SK-N-MC (cell line): ENCODE results near the gene MAP3K8.
"Not testable (repeated sequence)": the region's sequence is repeated elsewhere in the genome, so short reads cannot be mapped to it uniquely, and the experiment has no call there.

Source experiments
- DNase-seq: peaks from one replicate; pipeline ENCODE4 v3.0.0-alpha.2; 2011; ENCODE audit warnings: low read depth, low spot score
- H3K27ac ChIP-seq: fragments of 200-600 bp; sonication (generic); 2 replicates; pipeline ENCODE4 v1.5.1; 2016; ENCODE audit warnings: mixed run types
- H3K36me3 ChIP-seq: fragments of 200-600 bp; sonication (generic); 2 replicates; pipeline ENCODE4 v1.6.1; 2017; ENCODE audit warnings: antibody characterized with exemption, low read length, mixed read lengths; ENCODE audit not compliant: insufficient read depth
- H3K4me3 ChIP-seq: fragments of 200-600 bp; sonication (generic); 2 replicates; pipeline ENCODE4 v1.5.1; 2016
- H3K9ac ChIP-seq: fragments of 200-600 bp; sonication (generic); 2 replicates; pipeline ENCODE4 v1.8.0; 2017; ENCODE audit warnings: mixed run types, mixed read lengths; ENCODE audit not compliant: insufficient read length
- H3K9me3 ChIP-seq: fragments of 200-600 bp; sonication (generic); 2 replicates; pipeline ENCODE4 v1.6.1; 2017; ENCODE audit warnings: low read depth, mild to moderate bottlenecking, antibody characterized with exemption, low read length, moderate library complexity, mixed read lengths
- EZH2 ChIP-seq: fragments of 200-600 bp; sonication (generic); IDR thresholded peaks from one replicate; pipeline ENCODE4 v1.6.1; 2017; ENCODE audit warnings: antibody characterized with exemption
- FOXP2 ChIP-seq: optimal IDR thresholded peaks from 2 replicates; pipeline ENCODE3; 2011; ENCODE audit warnings: mild to moderate bottlenecking, moderate library complexity; ENCODE audit not compliant: insufficient read depth; ENCODE audit errors: extremely low read length, control extremely low read depth
- POLR2AphosphoS5 ChIP-seq: IDR thresholded peaks from 2 replicates; pipeline ENCODE4 v1.6.1; 2012; ENCODE audit warnings: mild to moderate bottlenecking, low read depth, low read length, borderline replicate concordance

The MAP3K8 gene

GRCh38 chr10:30462513-30462912 is 28.5 kb downstream of the MAP3K8 start:
- TF ChIP-seq EZH2 (no peak), POLR2AphosphoS5 (no peak), FOXP2 (no peak)
- Histone ChIP-seq H3K9me3 (no peaks in the 10 kb centered on the region), H3K9ac (no peak overlapping the region), H3K4me3 (no peak overlapping the region), H3K27ac (no peak overlapping the region), H3K36me3 (peaks cover 3% of the 10 kb centered on the region; the same call in 1 of the 2 replicates)
- DNase-seq, result no peak

DNA sequence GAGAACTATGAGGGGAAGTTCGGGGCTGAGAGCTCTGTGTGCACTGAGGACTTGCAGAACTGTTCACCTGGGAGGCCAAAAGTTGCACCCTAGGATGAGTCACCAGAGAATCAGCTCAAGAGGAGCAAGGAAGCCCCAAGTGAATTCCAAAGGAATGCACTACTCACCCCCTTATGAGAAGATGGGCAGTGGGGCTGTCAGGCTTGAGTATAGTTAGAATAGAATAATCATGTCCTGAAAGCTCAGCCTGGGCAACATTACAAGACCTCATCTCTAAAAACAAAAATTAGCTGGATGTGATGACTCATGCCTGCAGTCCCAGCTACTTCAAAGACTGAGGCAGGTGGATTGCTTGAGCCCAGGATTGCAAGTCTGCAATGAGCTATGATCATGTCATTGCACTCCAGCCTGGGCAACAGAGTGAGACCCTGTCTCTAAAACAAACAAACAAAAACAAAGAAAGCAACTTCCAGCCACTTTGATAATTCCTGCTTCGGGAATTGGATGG is 30.0 kb downstream of the MAP3K8 start:
- Histone ChIP-seq H3K27ac (no peak overlapping the region), H3K4me3 (no peak overlapping the region), H3K9ac (no peak overlapping the region), H3K9me3 (no peaks in the 10 kb centered on the region), H3K36me3 (peaks cover 3% of the 10 kb centered on the region; the same call in 1 of the 2 replicates)
- TF ChIP-seq FOXP2 (no peak), EZH2 (no peak), POLR2AphosphoS5 (no peak)
- DNase-seq, result no peak

GRCh38 chr10:30464675-30465074 is 30.7 kb downstream of the MAP3K8 start:
- Histone ChIP-seq H3K9me3 (no peaks in the 10 kb centered on the region), H3K9ac (no peak overlapping the region), H3K4me3 (no peak overlapping the region), H3K36me3 (peaks cover 3% of the 10 kb centered on the region; the same call in 1 of the 2 replicates), H3K27ac (no peak overlapping the region)
- no peak for DNase-seq
- TF ChIP-seq EZH2 (no peak), POLR2AphosphoS5 (no peak), FOXP2 (no peak)

DNA sequence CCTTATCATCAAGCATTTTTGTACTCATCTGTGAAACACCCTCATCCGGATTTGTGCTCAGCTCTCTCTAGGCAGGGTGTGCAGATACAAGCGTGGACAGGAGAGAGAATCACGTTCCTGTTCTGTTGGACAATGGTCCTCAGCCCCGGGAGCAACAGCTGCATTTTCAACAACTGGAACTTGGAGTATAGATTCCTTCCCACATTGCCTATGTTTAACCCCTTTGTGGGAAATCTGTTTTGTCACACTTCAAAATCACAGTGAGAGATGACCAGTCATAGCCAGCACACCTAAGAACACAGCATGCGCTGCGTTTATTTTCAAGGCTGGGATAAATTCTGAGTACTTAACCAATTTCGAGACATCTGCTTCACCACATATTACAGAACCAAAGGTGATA is 32.5 kb downstream of the MAP3K8 start:
- TF ChIP-seq POLR2AphosphoS5 (no peak), EZH2 (no peak), FOXP2 (no peak)
- H3K4me3 ChIP-seq, result no peak overlapping the region
- H3K9ac ChIP-seq, result no peak overlapping the region
- H3K27ac ChIP-seq, result no peak overlapping the region
- H3K9me3 ChIP-seq, result no peaks in the 10 kb centered on the region
- H3K36me3 ChIP-seq, result no peaks in the 10 kb centered on the region
- no peak for DNase-seq

GRCh38 chr10:30467651-30468338 is 33.8 kb downstream of the MAP3K8 start:
- no peak overlapping the region for H3K4me3 ChIP-seq
- no peak overlapping the region for H3K27ac ChIP-seq
- no peak for DNase-seq
- no peak for TF ChIP-seq FOXP2
- no peak for TF ChIP-seq POLR2AphosphoS5
- no peak overlapping the region for H3K9ac ChIP-seq
- H3K9me3 ChIP-seq, result no peaks in the 10 kb centered on the region
- no peaks in the 10 kb centered on the region for H3K36me3 ChIP-seq

DNA sequence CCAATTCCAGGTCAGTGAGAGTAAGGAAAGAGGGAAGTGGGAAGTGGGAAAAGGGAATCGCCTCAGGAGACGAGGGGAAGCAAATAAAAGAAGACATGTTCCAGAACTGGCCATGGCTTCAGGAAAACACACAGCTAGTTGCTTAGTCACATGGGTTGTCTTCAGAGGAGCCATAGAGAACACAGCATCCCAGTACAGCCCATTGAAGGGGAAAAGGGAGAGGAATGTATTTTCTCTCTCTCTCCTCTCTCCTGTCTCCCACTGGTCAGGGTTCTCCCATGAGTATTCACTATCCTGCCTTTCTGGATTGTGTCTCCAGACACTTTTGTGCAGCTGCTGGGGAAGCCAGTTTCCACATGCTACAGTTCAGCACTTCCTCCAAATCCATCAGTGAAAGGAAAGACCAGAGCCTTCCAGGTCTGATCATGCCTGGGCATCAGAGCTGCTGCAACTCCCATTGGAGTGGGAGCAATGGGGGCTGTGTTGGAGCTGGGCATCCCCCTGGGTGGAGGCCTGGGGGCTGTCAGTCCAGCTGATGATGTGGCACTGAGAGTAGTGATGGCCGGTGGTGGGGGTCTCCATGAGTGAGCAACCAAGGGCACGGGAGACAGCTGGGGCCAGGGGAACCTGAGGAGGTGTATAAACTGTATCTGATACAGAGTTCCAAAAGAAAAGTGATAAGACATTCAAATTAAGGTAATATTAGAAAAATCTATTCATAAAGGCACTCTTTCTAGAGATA is 38.6 kb downstream of the MAP3K8 start:
- Histone ChIP-seq H3K9me3 (no peaks in the 10 kb centered on the region), H3K9ac (no peak overlapping the region), H3K4me3 (no peak overlapping the region), H3K36me3 (no peaks in the 10 kb centered on the region), H3K27ac (no peak overlapping the region)
- no peak for DNase-seq
- no peak for TF ChIP-seq POLR2AphosphoS5
- no peak for TF ChIP-seq FOXP2
- no peak for TF ChIP-seq EZH2

DNA sequence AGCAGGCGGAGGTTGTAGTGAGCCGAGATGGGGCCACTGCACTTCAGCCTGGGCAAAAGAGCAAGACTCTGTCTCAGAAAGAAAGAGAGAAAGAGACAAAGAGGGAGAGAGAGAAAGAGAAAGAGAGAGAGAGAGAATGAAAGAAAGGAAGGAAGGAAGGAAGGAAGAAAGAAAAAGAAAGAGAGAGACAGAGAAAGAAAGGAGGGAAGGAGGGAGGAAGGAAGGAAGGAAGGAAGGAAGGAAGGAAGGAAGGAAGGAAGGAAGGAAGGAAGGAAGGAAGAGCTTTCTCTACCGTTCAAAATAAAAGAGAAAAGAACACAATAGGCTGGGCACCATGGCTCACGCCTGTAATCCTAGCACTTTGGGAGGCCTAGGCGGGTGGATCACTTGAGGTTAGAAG is 41.5 kb downstream of the MAP3K8 start:
- DNase-seq, H3K4me3 ChIP-seq, H3K36me3 ChIP-seq, H3K27ac ChIP-seq, H3K9ac ChIP-seq, H3K9me3 ChIP-seq: not testable (repeated sequence)

- Histone ChIP-seq H3K36me3 (no peaks in the 10 kb centered on the region), H3K9me3 (no peaks in the 10 kb centered on the region), H3K27ac (no peak overlapping the region), H3K4me3 (no peak overlapping the region), H3K9ac (no peak overlapping the region)
- no peak for DNase-seq
- TF ChIP-seq POLR2AphosphoS5 (no peak), EZH2 (no peak), FOXP2 (no peak)
These were observed 42.6 kb downstream of the MAP3K8 start for GRCh38 chr10:30476511-30477155.

DNA sequence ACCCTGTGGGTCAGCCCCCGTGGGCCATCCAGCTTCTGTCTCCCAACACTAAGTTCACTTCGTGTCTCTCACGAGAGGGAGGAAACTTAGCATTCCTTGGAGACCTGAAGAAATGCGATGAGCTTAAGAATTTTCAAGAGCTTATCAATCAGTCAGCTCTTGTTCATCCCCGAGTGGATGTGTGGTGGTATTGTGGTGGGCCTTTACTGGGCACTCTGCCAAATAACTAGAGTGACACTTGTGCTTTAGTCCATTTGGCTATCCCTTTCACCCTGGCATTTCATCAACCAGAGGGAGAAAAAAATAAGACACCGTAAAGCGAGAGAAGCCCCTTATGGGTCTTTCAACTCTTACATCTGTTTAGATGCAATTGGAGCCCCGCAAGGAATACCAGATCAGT is 45.5 kb downstream of the MAP3K8 start:
- DNase-seq, H3K36me3 ChIP-seq, H3K4me3 ChIP-seq, H3K27ac ChIP-seq, H3K9ac ChIP-seq, H3K9me3 ChIP-seq: not testable (repeated sequence)
